Psoas muscle (tissue), 8 donors: ENCODE data around the gene UCN3. TPM values are rescaled to one million over a fixed set of nuclear protein-coding genes. Genes with fewer than 3 reads are reported as not detected.
"Not testable (repeated sequence)": the region's sequence is repeated elsewhere in the genome, so short reads cannot be mapped to it uniquely, and the experiment has no call there.

Source experiments
- ATAC-seq, 4 donors: fragments of 200-7000 bp; cut with Tn5 transposase; one replicate each; pipeline ENCODE4 v1.9.1; 2020; ENCODE audit warnings: moderate library complexity in 3 of 4, mild to moderate bottlenecking in 2 of 4
- DNase-seq, 2 donors: peaks; one replicate each; pipeline ENCODE4 v3.0.0-alpha.2; 2020
- H3K27ac ChIP-seq: fragments of 200-600 bp; one replicate; pipeline ENCODE4 v1.8.0; 2022
- H3K27me3 ChIP-seq, 3 donors: fragments of 200-600 bp in 1 of 3; one replicate each; pipeline versions ENCODE4 v1.6.1 to v1.8.0; 2013 to 2022; ENCODE audit warnings: low read length in 2 of 3, mild to moderate bottlenecking in 2 of 3, moderate library complexity in 1 of 3; ENCODE audit not compliant: insufficient read depth in 3 of 3
- H3K36me3 ChIP-seq, 2 donors: fragments of 200-600 bp in 1 of 2; one replicate each; pipeline versions ENCODE4 v1.6.1 to v1.8.0; 2013 to 2022; ENCODE audit warnings: low read depth in 1 of 2, mild to moderate bottlenecking in 1 of 2, moderate library complexity in 1 of 2; ENCODE audit not compliant: insufficient read depth in 1 of 2
- H3K4me1 ChIP-seq: fragments of 200-600 bp; one replicate; pipeline ENCODE4 v1.8.0; 2022
- H3K4me3 ChIP-seq: fragments of 200-600 bp; one replicate; pipeline ENCODE4 v1.8.0; 2022; ENCODE audit warnings: mild to moderate bottlenecking
- H3K9me3 ChIP-seq: fragments of 200-600 bp; one replicate; pipeline ENCODE4 v1.8.0; 2022
- WGBS, 3 donors: extraction: QIAGEN DNeasy Blood & Tissue Kit; methylation state at CpG; one replicate each; pipeline versions ENCODE4 v1.1.6 to v1.1.7; 2013; 5-methylcytosine and 5-hydroxymethylcytosine counted together
- intact Hi-C, 2 donors: fragments of 100-400 bp; cut with DNase I; formaldehyde crosslinking; loops; one replicate each; pipeline versions ENCODE4 v1.11.0 to v1.14.2; 2022
- polyA plus RNA-seq, 3 donors: library from polyadenylated mRNA; stranded (reverse); fragments of 200-250 nt; gene quantifications; one replicate each; pipeline ENCODE4 v1.2.3, GENCODE V29; 2013
- total RNA-seq, 4 donors: library from RNA; stranded (reverse); fragmentation: NEBNext Ultra II Directional in 2 of 4; extraction: Animal tissue kit (Norgen Biotek cat#: 25700) in 2 of 4; gene quantifications; one replicate each; pipeline versions ENCODE4 v1.2.1 to v1.2.4, GENCODE V29; 2021 to 2023
- TF ChIP-seq, protein P1 (sequence below): fragments of 200-600 bp; IDR thresholded peaks from one replicate; pipeline ENCODE4 v1.8.0; 2022; ENCODE audit warnings: antibody characterized with exemption
- donor health status: healthy with polysubstance abuse.
- donor health status: DM: no; HTN: no; CAD: no; lungs with moderate emphysema.
- donor health status: Bipolar disorder and iron deficiency.
- donor health status: healthy.
- donor health status: DM: yes; HTN: yes; CAD: no.
- donor health status: DM: no; HTN: no; CAD: no.
- donor health status: DM: no; HTN: no; CAD: no.
- donor health status: DM: yes; HTN: yes; CAD: no.

The UCN3 gene
- total and polyA plus RNA-seq, 7 donors = not detected

DNA sequence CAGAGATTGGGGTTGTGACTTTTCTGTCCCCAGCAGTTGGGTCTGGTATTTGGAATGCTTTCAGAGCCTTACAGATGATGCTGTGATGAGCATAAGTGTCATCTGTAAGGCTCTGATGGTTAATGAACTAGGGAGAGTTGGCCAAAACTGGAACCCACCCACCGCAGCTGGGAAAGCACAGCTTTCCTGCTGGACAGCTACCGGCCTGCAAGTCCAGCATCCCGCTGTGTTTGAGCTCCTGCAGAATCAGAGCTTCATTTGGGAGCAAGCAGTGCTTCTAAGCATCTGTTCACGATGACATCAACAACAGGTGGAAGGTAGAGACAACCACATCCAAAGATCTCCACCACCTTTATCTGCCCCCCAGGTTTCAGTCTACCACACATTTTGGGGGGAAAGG lies 11.7 kb downstream of the UCN3 start:
- 21 to 32% (median 30%) methylated on average over 4 of the region's 4 CpGs for WGBS, 3 donors
- no peak for ATAC-seq

DNA sequence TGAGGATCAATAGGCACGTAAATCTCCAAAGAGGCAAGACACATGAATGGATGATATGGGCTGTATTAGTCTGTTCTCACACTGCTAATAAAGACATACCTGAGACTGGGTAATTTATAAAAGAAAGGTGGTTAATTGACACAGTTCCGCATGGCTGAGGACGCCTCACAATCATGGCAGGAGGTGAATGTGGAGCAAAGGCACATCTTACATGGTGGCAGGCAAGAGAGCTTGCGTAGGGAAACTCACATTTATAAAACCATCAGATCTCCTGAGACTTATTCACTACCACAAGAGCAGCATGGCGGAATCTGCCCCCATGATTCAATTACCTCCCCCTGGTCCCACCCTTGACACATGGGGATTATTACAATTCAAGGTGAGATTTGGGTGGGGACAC lies 14.4 kb downstream of the UCN3 start:
- H3K9me3 ChIP-seq, ATAC-seq, H3K36me3 ChIP-seq, H3K4me3 ChIP-seq, H3K27ac ChIP-seq, H3K4me1 ChIP-seq, H3K27me3 ChIP-seq, DNase-seq, intact Hi-C loops: not testable (repeated sequence)
- 97 to 98% (median 97%) methylated on average over 5 of the region's 5 CpGs for WGBS, 3 donors

More for the DNA sequence above, 11.7 kb downstream of the UCN3 start:
- TF ChIP-seq, protein P1, sequence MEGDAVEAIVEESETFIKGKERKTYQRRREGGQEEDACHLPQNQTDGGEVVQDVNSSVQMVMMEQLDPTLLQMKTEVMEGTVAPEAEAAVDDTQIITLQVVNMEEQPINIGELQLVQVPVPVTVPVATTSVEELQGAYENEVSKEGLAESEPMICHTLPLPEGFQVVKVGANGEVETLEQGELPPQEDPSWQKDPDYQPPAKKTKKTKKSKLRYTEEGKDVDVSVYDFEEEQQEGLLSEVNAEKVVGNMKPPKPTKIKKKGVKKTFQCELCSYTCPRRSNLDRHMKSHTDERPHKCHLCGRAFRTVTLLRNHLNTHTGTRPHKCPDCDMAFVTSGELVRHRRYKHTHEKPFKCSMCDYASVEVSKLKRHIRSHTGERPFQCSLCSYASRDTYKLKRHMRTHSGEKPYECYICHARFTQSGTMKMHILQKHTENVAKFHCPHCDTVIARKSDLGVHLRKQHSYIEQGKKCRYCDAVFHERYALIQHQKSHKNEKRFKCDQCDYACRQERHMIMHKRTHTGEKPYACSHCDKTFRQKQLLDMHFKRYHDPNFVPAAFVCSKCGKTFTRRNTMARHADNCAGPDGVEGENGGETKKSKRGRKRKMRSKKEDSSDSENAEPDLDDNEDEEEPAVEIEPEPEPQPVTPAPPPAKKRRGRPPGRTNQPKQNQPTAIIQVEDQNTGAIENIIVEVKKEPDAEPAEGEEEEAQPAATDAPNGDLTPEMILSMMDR = no peak
- H3K4me3 ChIP-seq = no peak overlapping the region
- H3K27me3 ChIP-seq = no peaks in the 10 kb centered on the region
- H3K9me3 ChIP-seq = no peaks in the 10 kb centered on the region
- no peaks in the 10 kb centered on the region for H3K4me1 ChIP-seq
- no peaks in the 10 kb centered on the region for H3K36me3 ChIP-seq
- H3K27ac ChIP-seq = no peak overlapping the region
- intact Hi-C loops = no loop called here
- DNase-seq = no peak

DNA sequence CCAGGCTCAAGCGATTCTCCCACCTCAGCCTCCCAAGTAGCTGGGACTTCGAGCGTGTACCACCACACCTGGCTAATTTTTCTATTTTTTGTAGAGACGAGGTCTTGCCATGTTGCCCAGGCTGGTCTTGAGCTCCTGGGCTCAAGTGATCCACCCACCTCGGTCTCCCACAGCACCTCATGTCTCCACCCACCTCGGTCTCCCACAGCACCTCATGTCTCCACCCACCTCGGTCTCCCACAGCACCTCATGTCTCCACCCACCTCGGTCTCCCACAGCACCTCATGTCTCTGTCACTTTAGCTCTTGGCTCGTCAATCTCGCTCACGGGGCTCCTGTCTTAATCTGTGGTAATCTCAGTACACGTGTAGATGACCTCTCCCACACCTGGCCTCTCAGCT lies 15.6 kb downstream of the UCN3 start:
- H3K9me3 ChIP-seq, H3K4me1 ChIP-seq, DNase-seq, H3K36me3 ChIP-seq, H3K27ac ChIP-seq, H3K4me3 ChIP-seq, H3K27me3 ChIP-seq, ATAC-seq: not testable (repeated sequence)
- 90 to 95% (median 92%) methylated on average over 12 of the region's 12 CpGs for WGBS, 3 donors
- intact Hi-C loops = loop anchor here (5.0 kb wide), 1 partner anchor 52 kb away; no protein-coding TSS in a partner anchor

DNA sequence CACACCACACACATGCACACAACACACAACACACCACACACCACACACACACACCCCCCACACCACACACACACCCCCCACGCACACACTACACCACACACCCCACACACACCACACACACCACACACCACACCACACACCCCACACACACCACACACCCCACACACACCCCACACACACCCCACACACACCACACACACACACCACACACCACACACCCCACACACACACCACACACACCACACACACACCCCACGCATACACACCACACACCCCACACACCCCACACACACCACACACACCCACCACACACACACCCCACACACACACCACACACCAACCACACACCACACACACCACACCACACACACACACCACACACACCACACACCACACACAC lies 16.4 kb downstream of the UCN3 start:
- H3K4me3 ChIP-seq = no peak overlapping the region
- WGBS, 3 donors = 93 to 100% (median 97%) methylated on average over 2 of the region's 2 CpGs
- intact Hi-C loops = loop anchor here (5.0 kb wide), 1 partner anchor 51 kb away; no protein-coding TSS in a partner anchor
- H3K4me1 ChIP-seq = no peaks in the 10 kb centered on the region
- H3K27me3 ChIP-seq = no peaks in the 10 kb centered on the region
- H3K27ac ChIP-seq = no peak overlapping the region
- no peaks in the 10 kb centered on the region for H3K36me3 ChIP-seq
- ATAC-seq (no peak), DNase-seq (no peak)
- TF ChIP-seq, protein P1 = no peak
- H3K9me3 ChIP-seq = no peaks in the 10 kb centered on the region

DNA sequence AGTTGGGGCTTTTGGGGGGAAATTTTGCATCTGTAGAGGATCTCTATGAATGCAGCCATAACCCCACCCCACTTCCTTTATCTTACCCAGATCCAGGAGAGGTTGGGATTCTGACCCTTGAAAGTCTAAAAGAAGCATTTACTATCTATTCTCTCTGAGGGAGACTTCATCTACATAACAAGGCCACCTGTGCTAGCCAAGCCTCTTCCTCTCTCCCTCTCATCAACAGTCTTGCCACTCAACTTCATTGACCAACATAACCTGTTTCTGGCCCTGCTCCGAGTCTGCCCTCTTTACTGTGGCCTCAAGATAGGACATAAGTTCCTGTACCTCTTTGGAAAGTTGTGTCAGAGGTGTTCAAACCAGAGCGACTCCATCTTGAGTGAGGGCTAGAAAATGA lies 20.5 kb downstream of the UCN3 start:
- H3K36me3 ChIP-seq = no peaks in the 10 kb centered on the region
- H3K4me1 ChIP-seq = no peaks in the 10 kb centered on the region
- H3K27ac ChIP-seq = no peak overlapping the region
- H3K4me3 ChIP-seq = no peak overlapping the region
- WGBS, 3 donors = 89 to 91% (median 90%) methylated on average over 2 of the region's 2 CpGs
- intact Hi-C loops = loop anchor here (5.0 kb wide), 1 partner anchor 538 kb away; no protein-coding TSS in a partner anchor
- no peak for DNase-seq
- H3K27me3 ChIP-seq = no peaks in the 10 kb centered on the region
- no peak for ATAC-seq
- peaks cover 8% of the 10 kb centered on the region for H3K9me3 ChIP-seq
- TF ChIP-seq, protein P1 = no peak

DNA sequence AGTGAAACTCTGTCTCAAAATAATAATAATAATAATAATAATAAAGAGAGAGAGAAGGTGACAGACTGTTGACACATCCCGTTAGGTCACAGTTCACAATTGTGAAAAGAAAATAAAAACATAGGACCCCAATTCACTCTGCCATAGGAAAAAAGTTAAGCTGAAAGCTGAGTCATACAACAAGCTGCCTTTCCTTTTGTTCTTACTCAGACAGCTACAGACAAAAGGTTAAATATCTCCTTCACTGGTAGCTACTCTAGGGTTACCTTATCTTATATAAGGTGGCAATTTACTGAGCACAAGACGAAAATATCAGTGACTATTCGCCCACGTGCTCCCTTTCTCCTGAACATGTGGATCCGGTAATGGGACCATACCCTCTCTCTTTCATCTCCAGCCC lies 22.4 kb downstream of the UCN3 start:
- intact Hi-C loops = loop anchor here (5.0 kb wide), 1 partner anchor 540 kb away; no protein-coding TSS in a partner anchor
- H3K4me3 ChIP-seq = no peak overlapping the region
- H3K4me1 ChIP-seq = no peaks in the 10 kb centered on the region
- H3K36me3 ChIP-seq = no peaks in the 10 kb centered on the region
- TF ChIP-seq, protein P1 = no peak
- DNase-seq = no peak
- no peak overlapping the region for H3K27ac ChIP-seq
- no peak for ATAC-seq
- H3K9me3 ChIP-seq = peaks cover 18% of the 10 kb centered on the region
- H3K27me3 ChIP-seq = no peaks in the 10 kb centered on the region
- 92 to 94% (median 93%) methylated on average over 5 of the region's 5 CpGs for WGBS, 3 donors
